CD14-positive monocyte (primary cell): ENCODE data around the gene TCOF1. TPM values are rescaled to one million over a fixed set of nuclear protein-coding genes. Genes with fewer than 3 reads are reported as not detected.

Experiments used
- DNase-seq, 3 donors: peaks; one replicate each; pipeline ENCODE4 v3.0.0-alpha.2; 2011 to 2022
- H2AFZ ChIP-seq: 2 replicates; pipeline ENCODE4 v1.6.0; 2012; ENCODE audit warnings: mild to moderate bottlenecking, low read depth, low read length, inconsistent platforms; ENCODE audit not compliant: insufficient read depth, poor library complexity, severe bottlenecking
- H3K27ac ChIP-seq, 2 donors: 1 replicate in 1 of 2; 2 replicates in 1 of 2; pipeline ENCODE4 v1.5.1; 2012 to 2013; ENCODE audit warnings: low read length in 2 of 2, control low read depth in 1 of 2, inconsistent platforms in 1 of 2, low read depth in 1 of 2, mild to moderate bottlenecking in 1 of 2
- H3K27me3 ChIP-seq, 2 donors: one replicate each; pipeline versions ENCODE4 v1.6.0 to v1.6.1; 2011 to 2013; ENCODE audit warnings: low read length in 2 of 2; ENCODE audit not compliant: control insufficient read depth in 2 of 2, insufficient read depth in 2 of 2
- H3K36me3 ChIP-seq, 2 donors: replicated peaks in 1 of 2; 1 replicate in 1 of 2; 2 replicates in 1 of 2; pipeline versions ENCODE4 v1.5.1 to v1.6.1; 2012 to 2013; ENCODE audit warnings: low read length in 2 of 2, control low read depth in 1 of 2, inconsistent platforms in 1 of 2, mild to moderate bottlenecking in 1 of 2; ENCODE audit not compliant: insufficient read depth in 2 of 2, control insufficient read depth in 1 of 2
- H3K4me1 ChIP-seq, 2 donors: 1 replicate in 1 of 2; 2 replicates in 1 of 2; pipeline versions ENCODE4 v1.5.1 to v1.6.1; 2012 to 2013; ENCODE audit warnings: low read length in 2 of 2, control low read depth in 1 of 2, inconsistent platforms in 1 of 2, mild to moderate bottlenecking in 1 of 2, moderate library complexity in 1 of 2; ENCODE audit not compliant: insufficient read depth in 2 of 2, control insufficient read depth in 1 of 2
- H3K4me2 ChIP-seq: replicated peaks from 2 replicates; pipeline ENCODE3; 2012; ENCODE audit warnings: low read length, moderate library complexity, mild to moderate bottlenecking; ENCODE audit not compliant: poor library complexity, severe bottlenecking; ENCODE audit errors: extremely low read depth
- H3K4me3 ChIP-seq, 3 experiments: fragments of 200-600 bp in 1 of 3; sonication (generic) in 1 of 3; replicated peaks in 1 of 3; 1 replicate in 2 of 3; 2 replicates in 1 of 3; pipeline ENCODE4 v1.5.1; 2011 to 2013; ENCODE audit warnings: low read length in 3 of 3, mild to moderate bottlenecking in 3 of 3, control low read depth in 2 of 3, low read depth in 2 of 3, inconsistent platforms in 1 of 3, moderate library complexity in 1 of 3
- H3K79me2 ChIP-seq: 2 replicates; pipeline ENCODE4 v1.6.0; 2012; ENCODE audit warnings: mild to moderate bottlenecking, control low read depth, inconsistent platforms, low read length, moderate library complexity; ENCODE audit not compliant: insufficient read depth
- H3K9ac ChIP-seq: 2 replicates; pipeline ENCODE4 v1.6.0; 2017; ENCODE audit warnings: low read length, mild to moderate bottlenecking; ENCODE audit not compliant: insufficient read depth, poor library complexity, severe bottlenecking
- H3K9me3 ChIP-seq, 2 donors: replicated peaks in 1 of 2; 1 replicate in 1 of 2; 2 replicates in 1 of 2; pipeline versions ENCODE4 v1.5.1 to v1.6.1; 2012 to 2013; ENCODE audit warnings: low read length in 2 of 2, control low read depth in 1 of 2; ENCODE audit not compliant: control insufficient read depth in 1 of 2, insufficient read depth in 1 of 2
- H4K20me1 ChIP-seq: 2 replicates; pipeline ENCODE4 v1.6.0; 2012; ENCODE audit warnings: mild to moderate bottlenecking, low read length, control low read depth, moderate library complexity; ENCODE audit not compliant: insufficient read depth
- H3K27ac Mint-ChIP-seq, 7 donors: one replicate each; pipeline ENCODE4 v1.8.0; 2020; ENCODE audit warnings: mild to moderate bottlenecking in 7 of 7, mixed read lengths in 7 of 7, moderate library complexity in 6 of 7, inconsistent platforms in 2 of 7
- H3K27me3 Mint-ChIP-seq, 3 donors: one replicate each; pipeline ENCODE4 v1.8.0; 2021 to 2022; ENCODE audit warnings: low read depth in 3 of 3, mild to moderate bottlenecking in 3 of 3, mixed read lengths in 3 of 3, moderate library complexity in 3 of 3, inconsistent platforms in 1 of 3
- H3K36me3 Mint-ChIP-seq, 2 donors: one replicate each; pipeline ENCODE4 v1.8.0; 2020; ENCODE audit warnings: mixed read lengths in 2 of 2, inconsistent platforms in 1 of 2, mild to moderate bottlenecking in 1 of 2
- H3K4me1 Mint-ChIP-seq: one replicate; pipeline ENCODE4 v1.8.0; 2020; ENCODE audit warnings: mild to moderate bottlenecking, mixed read lengths
- H3K4me3 Mint-ChIP-seq, 2 donors: one replicate each; pipeline ENCODE4 v1.8.0; 2020; ENCODE audit warnings: mild to moderate bottlenecking in 2 of 2, mixed read lengths in 2 of 2, moderate library complexity in 1 of 2
- H3K9me3 Mint-ChIP-seq, 7 donors: one replicate each; pipeline ENCODE4 v1.8.0; 2020 to 2022; ENCODE audit warnings: mixed read lengths in 7 of 7, mild to moderate bottlenecking in 6 of 7, moderate library complexity in 6 of 7, inconsistent platforms in 2 of 7
- WGBS: methylation state at CpG from one replicate; pipeline ENCODE4 v1.1.5; 2013; ENCODE audit warnings: missing lambda C conversion rate; ENCODE audit not compliant: insufficient coverage; 5-methylcytosine and 5-hydroxymethylcytosine counted together
- intact Hi-C, 2 donors: fragments of 100-400 bp; cut with micrococcal nuclease; formaldehyde crosslinking; loops; one replicate each; pipeline versions ENCODE4 v1.15.0 to v1.15.1; 2023
- polyA plus RNA-seq, 3 donors: library from polyadenylated mRNA; depleted of rRNA in 1 of 3; unstranded in 2 of 3; stranded (reverse) in 1 of 3; fragments of 300-500 nt in 2 of 3; fragments of >200 nt in 1 of 3; fragmentation: Illumina TruSeq in 2 of 3; gene quantifications; 1 replicate in 2 of 3; 2 replicates in 1 of 3; pipeline ENCODE4 v1.2.3, GENCODE V29; 2012 to 2021
- TF ChIP-seq, protein P1 (sequence below): fragments of 200-600 bp; IDR thresholded peaks from one replicate; pipeline ENCODE4 v1.8.0; 2022; ENCODE audit warnings: antibody characterized with exemption, mild to moderate bottlenecking

The TCOF1 gene
- polyA plus RNA-seq, 3 donors, result 1.4 to 18.0 (median 2.3) TPM

- Histone ChIP-seq H3K79me2 (no peaks in the 10 kb centered on the region), H3K36me3 (no peaks in the 10 kb centered on the region), H3K27me3 (no peaks in the 10 kb centered on the region), H2AFZ (no peak overlapping the region), H3K4me3 (no peak overlapping the region), H3K9me3 (no peaks in the 10 kb centered on the region), H3K9ac (no peak overlapping the region), H3K4me1 (peaks cover 8 to 9% of the 10 kb centered on the region in 2 donors), H3K4me2 (no peak overlapping the region), H4K20me1 (no peaks in the 10 kb centered on the region), H3K27ac (no peak overlapping the region)
- peaks cover 14% of the 10 kb centered on the region for H3K4me1 Mint-ChIP-seq
- H3K27me3 Mint-ChIP-seq, result peaks cover 0 to 7% (median 1%) of the 10 kb centered on the region in 3 donors
- TF ChIP-seq, protein P1, sequence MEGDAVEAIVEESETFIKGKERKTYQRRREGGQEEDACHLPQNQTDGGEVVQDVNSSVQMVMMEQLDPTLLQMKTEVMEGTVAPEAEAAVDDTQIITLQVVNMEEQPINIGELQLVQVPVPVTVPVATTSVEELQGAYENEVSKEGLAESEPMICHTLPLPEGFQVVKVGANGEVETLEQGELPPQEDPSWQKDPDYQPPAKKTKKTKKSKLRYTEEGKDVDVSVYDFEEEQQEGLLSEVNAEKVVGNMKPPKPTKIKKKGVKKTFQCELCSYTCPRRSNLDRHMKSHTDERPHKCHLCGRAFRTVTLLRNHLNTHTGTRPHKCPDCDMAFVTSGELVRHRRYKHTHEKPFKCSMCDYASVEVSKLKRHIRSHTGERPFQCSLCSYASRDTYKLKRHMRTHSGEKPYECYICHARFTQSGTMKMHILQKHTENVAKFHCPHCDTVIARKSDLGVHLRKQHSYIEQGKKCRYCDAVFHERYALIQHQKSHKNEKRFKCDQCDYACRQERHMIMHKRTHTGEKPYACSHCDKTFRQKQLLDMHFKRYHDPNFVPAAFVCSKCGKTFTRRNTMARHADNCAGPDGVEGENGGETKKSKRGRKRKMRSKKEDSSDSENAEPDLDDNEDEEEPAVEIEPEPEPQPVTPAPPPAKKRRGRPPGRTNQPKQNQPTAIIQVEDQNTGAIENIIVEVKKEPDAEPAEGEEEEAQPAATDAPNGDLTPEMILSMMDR, result no peak
- peak; percentile 53 to 71 (median 54) for DNase-seq
- no peaks in the 10 kb centered on the region for H3K9me3 Mint-ChIP-seq
- intact Hi-C loops, result no loop called here
- peak overlapping the region in 5 of 7 donors; percentile 51 to 79 (median 66) for H3K27ac Mint-ChIP-seq
- H3K4me3 Mint-ChIP-seq, result no peak overlapping the region
- no peaks in the 10 kb centered on the region for H3K36me3 Mint-ChIP-seq
- WGBS, result 29% methylated on average over 5 of the region's 5 CpGs
Measured at GRCh38 chr5:150429410-150429873, 71.9 kb downstream of the TCOF1 start.

DNA sequence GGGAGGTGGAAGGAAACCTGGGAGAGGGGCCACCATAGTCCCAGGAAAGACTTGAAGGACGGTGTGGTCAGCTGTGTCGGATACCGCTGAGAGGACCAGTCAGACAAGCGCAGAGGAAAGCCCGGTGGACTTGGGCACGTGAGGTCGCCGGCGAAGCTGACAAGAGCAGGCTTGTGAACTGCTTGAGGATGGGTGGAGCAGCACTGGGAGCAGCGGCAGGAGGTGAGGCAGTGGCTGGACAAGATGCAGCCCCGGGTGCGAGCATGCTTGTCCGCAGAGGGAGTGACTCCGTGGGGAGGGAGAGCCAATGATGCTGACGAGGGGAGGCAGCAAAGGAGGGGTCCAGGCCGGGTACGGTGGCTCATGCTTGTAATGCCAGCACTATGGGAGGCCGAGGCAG lies 73.6 kb downstream of the TCOF1 start:
- Histone ChIP-seq H2AFZ (no peak overlapping the region), H3K9ac (no peak overlapping the region), H3K4me1 (peaks cover 8 to 9% of the 10 kb centered on the region in 2 donors), H4K20me1 (no peaks in the 10 kb centered on the region), H3K36me3 (no peaks in the 10 kb centered on the region), H3K27me3 (no peaks in the 10 kb centered on the region), H3K4me2 (no peak overlapping the region), H3K27ac (no peak overlapping the region), H3K4me3 (no peak overlapping the region), H3K9me3 (no peaks in the 10 kb centered on the region), H3K79me2 (no peaks in the 10 kb centered on the region)
- Mint-ChIP-seq H3K36me3 (no peaks in the 10 kb centered on the region), H3K27me3 (peaks cover 0 to 7% (median 1%) of the 10 kb centered on the region in 3 donors), H3K9me3 (no peaks in the 10 kb centered on the region), H3K27ac (peak overlapping the region in 2 of 7 donors; percentile 3 to 51), H3K4me3 (peak overlapping the region in 1 of 2 donors; percentile 47), H3K4me1 (peaks cover 18% of the 10 kb centered on the region)
- intact Hi-C loops, result no loop called here
- no peak for DNase-seq
- TF ChIP-seq, protein P1, result no peak
- 97% methylated on average over 18 of the region's 18 CpGs for WGBS
